ENCODE data around the gene BCR.

Gene BCR

GRCh38 chr22:23263651-23264555 lies 83.6 kb downstream of the BCR start:
- peak; percentile 9 for DNase-seq (ENCODE audit: low read depth)

- DNase-seq (ENCODE audit: low read depth) = no peak
Measured at GRCh38 chr22:23264610-23265367, 84.5 kb downstream of the BCR start.

DNA sequence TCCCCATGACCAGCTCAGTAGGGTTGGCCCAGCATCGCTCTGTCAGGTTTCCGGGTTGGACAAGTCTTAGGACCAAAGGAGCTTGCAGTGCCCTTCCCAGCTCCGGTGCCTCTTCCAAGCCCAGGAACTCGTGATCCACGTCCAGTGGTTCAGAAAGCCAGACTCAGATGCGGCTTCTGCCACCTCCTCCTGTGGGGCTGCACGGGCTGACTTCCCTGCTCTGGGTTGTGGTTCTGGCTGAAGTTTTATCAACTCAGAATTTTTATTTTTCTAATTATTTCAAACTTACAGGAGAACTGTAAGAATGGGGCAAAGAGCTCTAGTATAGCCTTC lies 85.0 kb downstream of the BCR start:
- DNase-seq (ENCODE audit: low read depth) = no peak

- no peak for DNase-seq (ENCODE audit: low read depth)
Measured at GRCh38 chr22:23266780-23267179, 86.5 kb downstream of the BCR start.

DNA sequence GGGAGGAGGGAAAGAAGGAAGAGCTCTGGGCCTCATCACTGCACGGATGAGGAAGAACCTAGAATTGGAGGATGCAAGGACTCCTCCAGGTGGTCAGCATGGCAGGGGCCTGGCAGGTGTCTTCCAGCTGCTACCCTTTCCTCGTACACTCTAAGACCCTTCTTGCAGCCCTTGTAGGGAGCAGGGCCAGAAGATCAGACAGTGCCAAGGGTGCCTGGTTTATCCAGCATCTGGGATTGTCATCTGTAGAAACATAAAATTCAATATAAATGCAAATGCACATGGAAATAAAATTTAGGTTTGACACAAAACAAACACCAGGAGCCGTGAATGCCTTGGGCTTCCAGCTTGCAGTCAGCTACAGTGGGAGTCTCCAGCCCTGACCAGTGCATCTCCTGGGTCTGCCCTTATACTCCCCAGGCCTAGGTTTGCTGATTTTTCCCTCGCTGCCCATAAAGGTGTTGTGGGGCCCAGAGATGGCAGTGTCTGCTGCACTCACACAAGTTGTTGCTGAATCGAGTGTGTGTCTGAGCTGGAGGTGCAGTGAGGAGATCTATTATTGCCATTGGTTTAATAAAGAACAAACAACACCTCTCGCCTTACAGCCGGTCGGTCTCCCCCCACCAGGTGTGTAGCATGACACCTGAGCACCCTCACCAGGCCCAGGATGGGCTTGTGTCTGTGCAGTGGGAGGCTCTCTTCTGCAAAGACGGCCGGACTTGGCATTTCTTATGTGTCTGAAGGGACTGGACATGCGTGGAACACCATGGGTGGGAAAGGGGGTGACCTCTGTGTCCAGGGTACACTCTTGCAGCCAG lies 87.1 kb downstream of the BCR start:
- DNase-seq (ENCODE audit: low read depth) = no peak

DNA sequence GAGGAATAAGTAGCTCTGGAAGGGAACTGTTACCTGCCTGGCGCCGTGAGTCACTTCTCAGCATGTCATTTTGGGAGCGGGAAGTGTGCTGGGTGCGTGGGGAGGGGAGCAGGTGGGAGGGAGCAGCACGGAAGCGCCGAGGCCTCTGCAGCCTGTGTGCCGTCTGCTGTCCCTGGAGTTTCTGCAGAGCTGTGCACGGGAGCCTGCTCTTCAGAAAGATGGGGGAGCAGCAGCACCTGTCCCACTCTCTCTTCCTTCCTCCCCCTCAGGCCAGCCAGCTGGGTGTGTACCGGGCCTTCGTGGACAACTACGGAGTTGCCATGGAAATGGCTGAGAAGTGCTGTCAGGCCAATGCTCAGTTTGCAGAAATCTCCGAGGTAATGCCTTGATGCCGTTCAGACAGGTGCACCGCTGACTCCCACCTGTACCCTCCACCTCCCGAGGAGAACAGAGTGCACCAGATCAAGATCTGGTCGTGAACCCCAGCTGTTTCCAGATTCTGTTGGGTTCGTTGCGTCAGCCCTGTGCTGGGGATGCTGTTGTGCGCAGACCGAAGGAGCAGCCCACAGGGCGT lies 87.9 kb downstream of the BCR start:
- DNase-seq (ENCODE audit: low read depth) = no peak

- no peak for DNase-seq (ENCODE audit: low read depth)
Measured at GRCh38 chr22:23268877-23269276, 88.6 kb downstream of the BCR start.

DNA sequence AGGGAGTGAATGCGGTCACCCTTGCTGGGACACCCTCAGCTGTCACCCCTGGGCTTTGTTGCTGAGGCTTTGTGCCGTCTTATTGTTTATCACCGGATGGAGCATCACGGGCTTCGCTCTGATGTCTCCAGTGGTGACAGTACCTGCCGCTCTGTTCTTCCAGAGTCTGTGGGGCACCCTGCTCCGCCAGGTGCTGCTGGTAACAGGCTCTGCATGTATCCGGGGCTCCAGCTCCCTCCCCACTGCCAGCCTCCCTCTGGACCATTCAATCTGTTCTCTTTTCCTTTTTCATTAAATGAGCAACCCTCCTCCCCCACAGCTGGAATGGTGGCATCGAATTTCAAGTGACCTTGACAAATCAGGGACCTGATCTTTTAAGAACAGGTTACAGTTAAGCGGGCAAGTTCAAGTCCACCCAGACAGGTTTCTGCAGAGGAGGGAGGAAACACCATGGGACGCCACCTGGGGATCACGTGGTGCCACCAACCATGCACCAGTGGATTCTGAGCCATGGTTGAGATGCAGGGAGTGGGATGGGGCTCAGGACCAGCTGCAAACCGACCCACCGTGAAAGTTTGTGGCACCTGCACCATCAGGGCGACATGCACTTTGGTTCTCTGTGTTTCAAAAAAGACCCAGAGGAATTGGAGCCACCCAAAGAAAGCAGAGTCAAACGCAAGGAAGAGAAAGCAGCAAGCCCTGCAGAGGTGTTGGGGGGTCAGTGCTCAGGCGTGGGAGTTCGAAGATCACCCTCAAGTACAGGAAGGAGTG lies 89.3 kb downstream of the BCR start:
- DNase-seq (ENCODE audit: low read depth) = no peak

- no peak for DNase-seq (ENCODE audit: low read depth)
Measured at GRCh38 chr22:23270212-23270733, 90.0 kb downstream of the BCR start.

DNA sequence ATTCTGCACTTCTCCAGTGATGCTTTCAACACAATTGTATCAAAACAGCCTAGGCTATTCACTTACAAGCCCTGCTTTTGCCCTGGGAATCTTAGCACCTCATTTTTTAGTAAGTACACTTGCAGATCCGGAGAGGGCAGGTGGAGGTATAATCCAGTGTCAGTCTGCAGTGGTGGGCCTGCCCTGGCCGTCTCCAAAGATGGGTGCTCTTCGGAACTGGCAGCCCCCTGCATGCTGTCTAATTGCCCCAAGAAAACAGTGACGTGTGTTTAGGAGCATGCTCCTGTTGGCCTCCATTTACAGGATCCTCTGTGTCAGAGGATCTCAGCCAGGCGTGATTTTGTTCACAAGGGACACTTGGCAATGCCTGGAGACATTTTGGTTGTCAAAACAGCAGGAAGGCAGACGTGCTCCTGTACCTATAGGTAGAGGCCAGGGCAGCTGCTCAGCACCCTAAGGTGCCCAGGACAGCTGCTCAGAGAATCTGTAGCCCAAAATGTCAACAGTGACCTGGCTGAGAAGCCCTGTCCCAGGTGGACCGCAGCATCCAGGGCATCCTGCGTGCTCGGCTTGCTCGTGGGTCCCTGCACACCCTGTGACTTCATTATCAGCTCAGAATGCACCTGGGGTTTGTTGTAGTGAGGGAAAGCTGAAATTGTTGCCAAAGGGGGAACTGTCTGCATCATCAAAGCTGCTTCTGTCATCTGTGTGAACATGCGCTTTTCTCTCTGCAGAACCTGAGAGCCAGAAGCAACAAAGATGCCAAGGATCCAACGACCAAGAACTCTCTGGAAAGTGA lies 90.7 kb downstream of the BCR start:
- DNase-seq (ENCODE audit: low read depth) = no peak

DNA sequence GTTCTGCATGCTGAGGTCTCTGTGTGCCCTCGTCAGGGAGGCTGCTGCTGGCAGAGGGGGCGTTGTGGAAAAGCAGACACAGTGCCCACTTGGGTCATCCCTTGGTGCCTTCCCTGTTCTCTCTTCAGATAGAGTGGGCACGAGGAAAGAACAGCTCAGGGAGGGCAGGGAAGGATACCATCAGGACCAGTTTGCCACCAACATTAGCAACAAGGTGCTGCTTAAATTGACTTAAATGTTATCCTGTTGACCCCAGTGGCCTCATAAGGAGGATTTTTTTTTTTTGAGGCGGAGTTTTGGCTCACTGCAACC lies 91.2 kb downstream of the BCR start:
- DNase-seq (ENCODE audit: low read depth) = no peak

DNA sequence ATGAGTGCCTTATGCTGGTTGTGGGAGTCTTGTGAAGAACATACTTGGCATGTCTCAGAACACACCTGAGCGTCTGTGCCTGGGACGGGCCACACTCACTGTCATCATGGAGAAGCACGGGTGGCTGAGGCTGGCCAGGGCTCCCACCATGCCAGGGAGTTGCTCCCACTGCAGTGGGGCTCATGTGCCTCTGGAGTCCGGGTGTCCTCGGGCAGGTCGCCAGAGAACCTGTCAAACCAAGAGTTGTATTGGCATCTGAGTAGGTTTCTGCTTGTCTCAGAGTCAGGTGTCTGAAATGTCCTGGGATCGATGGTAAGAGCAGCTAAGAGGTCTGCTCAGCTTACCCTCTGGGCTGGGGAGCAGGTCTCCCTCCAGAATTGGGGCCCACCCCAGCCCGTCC lies 92.1 kb downstream of the BCR start:
- DNase-seq (ENCODE audit: low read depth) = no peak

DNA sequence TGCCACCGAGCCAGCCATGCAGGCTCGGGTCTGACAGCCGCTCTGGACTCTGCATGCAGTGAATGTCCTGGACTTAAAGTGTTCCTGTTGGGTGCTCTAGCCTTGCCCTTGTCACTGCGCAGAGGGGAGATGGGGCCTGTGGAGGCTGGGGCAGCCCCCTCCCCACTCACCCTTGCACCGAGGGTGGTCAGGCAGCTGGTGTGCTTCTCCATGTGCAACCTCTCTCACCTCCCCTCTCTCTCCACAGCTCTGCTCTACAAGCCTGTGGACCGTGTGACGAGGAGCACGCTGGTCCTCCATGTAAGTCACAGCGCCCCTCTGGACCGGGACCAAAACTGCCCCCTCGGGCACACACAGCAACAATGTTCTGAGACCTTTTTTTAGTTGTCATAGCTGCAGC lies 92.5 kb downstream of the BCR start:
- no peak for DNase-seq (ENCODE audit: low read depth)

- no peak for DNase-seq (ENCODE audit: low read depth)
Measured at GRCh38 chr22:23273445-23274145, 93.3 kb downstream of the BCR start.

DNA sequence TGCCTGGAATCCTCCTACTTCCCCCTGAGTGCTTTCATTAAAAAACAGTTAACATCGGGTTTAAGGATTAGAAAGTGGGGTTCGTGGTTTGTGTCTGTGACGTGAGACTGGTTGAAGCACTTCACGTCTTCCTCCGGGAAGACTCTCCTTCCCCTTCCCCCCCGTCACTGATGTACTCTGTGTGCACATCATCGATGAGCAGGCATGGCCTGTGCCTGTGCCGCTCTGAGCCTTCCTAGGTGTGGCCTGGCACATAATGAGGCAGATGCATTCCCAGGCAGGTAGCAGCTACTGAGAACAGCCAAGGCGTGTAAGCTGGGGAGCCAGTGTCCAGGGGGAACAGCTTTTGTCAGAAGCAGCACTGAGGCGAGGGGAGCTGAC lies 93.8 kb downstream of the BCR start:
- no peak for DNase-seq (ENCODE audit: low read depth)

DNA sequence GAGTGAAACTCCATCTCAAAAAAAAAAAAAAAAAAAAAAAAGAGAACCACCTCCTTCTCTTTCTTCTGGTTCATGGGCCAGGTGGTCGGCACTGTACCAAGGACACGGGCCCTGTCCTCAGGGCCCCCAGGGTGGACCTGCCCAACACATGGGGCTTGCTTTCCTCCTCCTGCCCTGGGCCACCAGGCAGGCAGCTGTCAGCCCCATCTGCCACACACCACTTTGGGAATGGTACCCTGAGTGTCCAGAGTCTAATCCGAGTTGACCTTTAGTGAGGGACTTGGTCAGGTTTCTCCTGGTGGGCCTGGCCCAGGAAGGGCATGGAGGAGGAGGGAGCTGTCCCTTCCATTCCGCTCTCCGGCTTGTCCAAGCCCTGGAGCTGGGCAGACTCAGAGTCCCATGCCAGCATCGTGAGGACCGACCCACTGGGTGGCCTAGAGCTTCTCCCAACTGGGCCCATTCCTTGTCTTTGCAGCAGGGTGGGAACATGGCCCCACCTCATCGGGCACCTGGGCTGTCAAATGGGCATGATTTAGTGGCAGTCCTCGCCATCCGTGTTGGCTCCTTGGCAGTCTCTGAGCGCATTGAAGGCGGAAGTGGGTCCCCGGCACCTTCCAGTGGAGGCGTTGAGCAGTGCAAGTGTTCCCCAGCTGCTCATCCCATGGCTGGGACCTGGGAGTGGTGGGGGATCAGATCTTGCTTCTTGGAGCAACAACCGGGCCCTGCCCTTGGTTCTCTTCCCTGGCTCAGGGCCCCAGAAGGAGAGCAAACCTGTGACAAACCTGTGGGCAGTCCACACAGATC lies 94.8 kb downstream of the BCR start:
- no peak for DNase-seq (ENCODE audit: low read depth)

- DNase-seq (ENCODE audit: low read depth) = no peak
Measured at GRCh38 chr22:23275751-23276150, 95.4 kb downstream of the BCR start.

DNA sequence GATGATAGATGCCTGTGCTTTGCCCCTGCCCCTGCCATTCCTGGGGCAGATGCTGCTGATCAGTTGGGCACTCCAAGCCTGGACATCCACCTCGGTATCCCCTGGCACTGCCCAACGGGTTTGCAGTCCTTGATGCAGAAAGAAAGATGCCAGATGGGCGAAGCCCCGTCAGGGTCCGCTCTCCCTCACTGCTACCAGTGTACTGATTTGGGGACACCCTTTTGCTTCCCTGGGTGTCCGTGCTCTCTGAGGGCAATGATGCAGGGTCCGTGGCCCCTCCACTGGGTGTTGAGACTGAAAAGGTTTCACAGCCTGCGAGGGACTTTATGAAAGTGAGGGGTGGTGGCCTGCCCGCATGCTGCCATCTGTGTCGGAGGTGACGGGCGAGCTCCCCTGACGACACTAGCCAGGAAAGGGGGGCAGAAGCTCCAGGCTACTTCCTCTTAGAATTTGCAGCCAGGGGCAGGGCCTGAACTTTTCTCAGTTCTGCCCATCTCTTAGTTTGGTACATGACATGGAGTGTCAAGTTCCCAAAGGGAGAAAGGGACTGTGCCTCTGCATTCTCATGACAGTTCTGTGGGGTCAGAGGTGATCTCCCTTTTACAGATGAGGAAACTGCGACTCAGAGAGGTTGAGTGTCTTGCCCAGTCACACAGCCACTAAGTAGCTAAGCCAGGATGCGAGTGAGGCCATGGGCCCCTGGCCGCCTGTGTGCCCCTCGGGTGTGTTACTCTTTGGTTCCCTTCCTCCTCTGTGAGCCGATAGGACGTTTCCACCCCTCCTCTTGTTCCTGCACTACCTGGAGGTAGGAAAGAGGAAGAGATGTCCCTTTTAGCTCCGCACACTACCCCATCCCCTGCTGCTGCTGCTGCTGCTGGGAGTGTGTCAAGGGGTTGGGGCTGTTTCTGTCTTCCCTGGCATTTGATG lies 96.6 kb downstream of the BCR start:
- no peak for DNase-seq (ENCODE audit: low read depth)
